Loucy (cell line): ENCODE data around the gene BACH2.

Experiments
- H2AFZ ChIP-seq: fragments of 200-600 bp; sonication (generic); 2 replicates; pipeline ENCODE4 v1.6.0; 2016; ENCODE audit warnings: antibody characterized with exemption, mild to moderate bottlenecking, low read length, moderate library complexity
- H3F3A ChIP-seq: fragments of 200-600 bp; 2 replicates; pipeline ENCODE4 v1.6.0; 2016; ENCODE audit warnings: antibody characterized with exemption, low read depth, mild to moderate bottlenecking
- H3K27me3 ChIP-seq: fragments of 200-600 bp; sonication (generic); 2 replicates; pipeline ENCODE4 v1.6.1; 2014; ENCODE audit warnings: low read length, mild to moderate bottlenecking; ENCODE audit not compliant: insufficient read depth, poor library complexity, severe bottlenecking
- H3K36me3 ChIP-seq: fragments of 200-600 bp; sonication (generic); 2 replicates; pipeline ENCODE4 v1.6.1; 2016; ENCODE audit warnings: low read length; ENCODE audit not compliant: insufficient read depth
- H3K4me1 ChIP-seq: fragments of 200-600 bp; sonication (generic); 2 replicates; pipeline ENCODE4 v1.5.1; 2014; ENCODE audit warnings: low read length, mild to moderate bottlenecking; ENCODE audit not compliant: insufficient read depth, poor library complexity, severe bottlenecking
- H3K4me2 ChIP-seq: fragments of 200-600 bp; sonication (generic); 2 replicates; pipeline ENCODE4 v1.6.0; 2014; ENCODE audit warnings: antibody characterized with exemption, low read length, low read depth, mild to moderate bottlenecking; ENCODE audit not compliant: poor library complexity, severe bottlenecking
- H3K4me3 ChIP-seq: fragments of 200-600 bp; sonication (generic); 2 replicates; pipeline ENCODE4 v1.5.1; 2014; ENCODE audit warnings: low read length, mild to moderate bottlenecking, mixed read lengths; ENCODE audit not compliant: poor library complexity, severe bottlenecking
- H3K79me2 ChIP-seq: fragments of 200-600 bp; sonication (generic); 2 replicates; pipeline ENCODE4 v1.6.1; 2014; ENCODE audit warnings: low read length; ENCODE audit not compliant: insufficient read depth
- H3K9ac ChIP-seq: fragments of 200-600 bp; sonication (generic); 2 replicates; pipeline ENCODE4 v1.6.0; 2014; ENCODE audit warnings: mild to moderate bottlenecking, low read depth, low read length, moderate library complexity; ENCODE audit not compliant: poor library complexity, severe bottlenecking
- H3K9me2 ChIP-seq: fragments of 200-600 bp; sonication (generic); replicated peaks from 2 replicates; pipeline ENCODE4 v1.6.1; 2016; ENCODE audit warnings: low read depth, low read length, mixed read lengths
- H3K9me3 ChIP-seq: fragments of 200-600 bp; sonication (generic); 2 replicates; pipeline ENCODE4 v1.6.1; 2014; ENCODE audit warnings: mild to moderate bottlenecking, antibody characterized with exemption, low read length, low read depth; ENCODE audit not compliant: insufficient read depth
- H4K20me1 ChIP-seq: fragments of 200-600 bp; sonication (generic); 2 replicates; pipeline ENCODE4 v1.6.0; 2014; ENCODE audit warnings: antibody characterized with exemption, low read length, mild to moderate bottlenecking; ENCODE audit not compliant: insufficient read depth, poor library complexity, severe bottlenecking
- CTCF ChIP-seq: fragments of 200-600 bp; sonication (generic); conservative IDR thresholded peaks from 2 replicates; pipeline ENCODE4 v1.5.1; 2014; ENCODE audit warnings: mild to moderate bottlenecking, antibody characterized with exemption, low read length
- EZH2phosphoT487 ChIP-seq: fragments of 200-600 bp; IDR thresholded peaks from 2 replicates; pipeline ENCODE4 v1.6.1; 2018; ENCODE audit warnings: antibody characterized with exemption, mild to moderate bottlenecking, moderate library complexity, borderline replicate concordance

BACH2 gene

GRCh38 chr6:89917801-89918366, 378.8 kb downstream of the BACH2 start:
- Histone ChIP-seq H2AFZ (no peak overlapping the region), H3K9ac (no peak overlapping the region), H3K4me3 (no peak overlapping the region), H3K4me1 (peaks cover 4% of the 10 kb centered on the region), H3K79me2 (no peaks in the 10 kb centered on the region), H3K27me3 (no peaks in the 10 kb centered on the region), H3F3A (no peaks in the 10 kb centered on the region), H3K9me2 (no peaks in the 10 kb centered on the region), H4K20me1 (no peaks in the 10 kb centered on the region), H3K4me2 (no peak overlapping the region), H3K9me3 (no peaks in the 10 kb centered on the region), H3K36me3 (no peaks in the 10 kb centered on the region)
- TF ChIP-seq CTCF (no peak), EZH2phosphoT487 (no peak)

GRCh38 chr6:89917216-89917615, 379.4 kb downstream of the BACH2 start:
- no peak overlapping the region for H3K4me3 ChIP-seq
- no peaks in the 10 kb centered on the region for H3K9me2 ChIP-seq
- H3K36me3 ChIP-seq: no peaks in the 10 kb centered on the region
- no peaks in the 10 kb centered on the region for H4K20me1 ChIP-seq
- TF ChIP-seq CTCF: no peak
- no peak overlapping the region for H2AFZ ChIP-seq
- no peaks in the 10 kb centered on the region for H3F3A ChIP-seq
- H3K9me3 ChIP-seq: no peaks in the 10 kb centered on the region
- H3K4me1 ChIP-seq: peaks cover 4% of the 10 kb centered on the region
- H3K79me2 ChIP-seq: no peaks in the 10 kb centered on the region
- H3K4me2 ChIP-seq: no peak overlapping the region
- no peaks in the 10 kb centered on the region for H3K27me3 ChIP-seq
- H3K9ac ChIP-seq: no peak overlapping the region

GRCh38 chr6:89916136-89916920, 380.3 kb downstream of the BACH2 start:
- no peaks in the 10 kb centered on the region for H3F3A ChIP-seq
- H3K79me2 ChIP-seq: no peaks in the 10 kb centered on the region
- no peaks in the 10 kb centered on the region for H3K36me3 ChIP-seq
- no peaks in the 10 kb centered on the region for H3K9me2 ChIP-seq
- no peak overlapping the region for H3K4me2 ChIP-seq
- H3K27me3 ChIP-seq: no peaks in the 10 kb centered on the region
- H4K20me1 ChIP-seq: no peaks in the 10 kb centered on the region
- TF ChIP-seq CTCF (no peak), EZH2phosphoT487 (no peak)
- peaks cover 2% of the 10 kb centered on the region for H3K4me1 ChIP-seq
- no peak overlapping the region for H3K4me3 ChIP-seq
- no peak overlapping the region for H3K9ac ChIP-seq
- no peaks in the 10 kb centered on the region for H3K9me3 ChIP-seq
- H2AFZ ChIP-seq: no peak overlapping the region
